ENCODE measurements around the gene KRT33B.

KRT33B gene

DNA sequence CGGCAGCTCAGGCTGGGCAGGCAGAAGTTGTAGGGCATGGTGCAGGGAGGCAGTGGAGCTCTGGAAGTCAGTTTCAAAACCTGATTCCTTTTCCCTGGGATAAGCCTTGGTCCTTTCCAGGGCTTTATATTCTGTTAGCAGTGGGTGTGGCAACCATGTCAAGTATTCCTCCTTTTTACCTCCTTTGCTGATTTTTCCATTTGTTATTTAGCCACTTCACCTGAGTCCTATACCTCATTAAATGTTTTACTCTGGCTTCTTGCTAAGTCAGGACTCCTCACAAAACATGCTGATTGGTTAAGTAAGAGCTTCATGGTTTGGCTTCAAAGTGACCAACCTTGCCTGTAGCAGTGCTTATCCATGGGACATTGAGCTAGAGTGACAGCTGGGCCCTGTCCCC lies at the start of gene KRT33B:
KRT33B (minus strand) TSS at position 101 of the 400 bp plus-strand sequence; CDS start at position 38, 63 bp downstream.
- no peak within 1 kb of the TSS for H3K9ac ChIP-seq (ENCODE audit: low read depth, low read length)
- H3K36me3 ChIP-seq (ENCODE audit: control insufficient read depth, insufficient read depth, low read length), result no peaks in the 10 kb centered on the region
- no peaks in the 10 kb centered on the region for H3K4me1 ChIP-seq (ENCODE audit: control insufficient read depth, insufficient read depth, low read length)
- no peaks in the 10 kb centered on the region for H3K9me3 ChIP-seq (ENCODE audit: control insufficient read depth, insufficient read depth, low read length)
- no peaks in the 10 kb centered on the region for H3K27me3 ChIP-seq (ENCODE audit: control insufficient read depth, insufficient read depth, low read length)
- no peak within 1 kb of the TSS for H3K4me3 ChIP-seq (ENCODE audit: low read depth, low read length)

DNA sequence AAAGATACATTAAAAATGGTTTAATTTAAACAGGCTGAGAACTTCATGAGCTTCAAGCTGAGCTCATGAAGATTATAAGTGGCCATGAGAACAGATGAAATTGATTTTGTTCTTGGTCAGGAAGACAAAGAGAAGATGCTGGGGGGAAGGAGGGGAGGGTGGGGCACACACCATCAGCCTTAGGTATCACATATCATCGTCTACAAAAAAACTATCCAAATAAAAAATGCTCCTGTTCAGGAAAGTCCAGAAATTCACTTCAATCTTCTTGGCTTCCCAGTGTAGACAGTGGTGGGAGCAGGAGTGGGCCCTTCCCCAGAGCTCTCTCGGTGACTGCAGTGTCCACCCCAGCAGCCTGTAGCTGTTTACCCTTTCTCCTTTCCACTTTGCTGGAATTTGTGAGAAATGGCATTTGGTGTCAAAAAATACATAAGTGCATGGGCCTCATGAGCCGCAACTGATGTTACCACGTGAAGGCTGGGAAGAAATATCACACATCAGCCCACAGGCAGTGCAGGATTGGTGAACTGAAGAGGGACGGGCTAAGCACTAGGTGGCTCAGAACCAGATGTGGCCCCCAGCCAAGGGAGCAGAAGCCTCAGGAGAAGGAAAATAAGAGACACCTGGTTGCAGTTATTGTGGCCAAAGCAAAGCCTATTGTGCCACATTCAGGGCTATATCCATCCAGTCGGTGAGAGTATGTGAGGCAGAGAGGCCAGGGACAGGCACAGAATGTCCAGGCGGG lies 48.7 kb upstream of the KRT33B start:
- H3K9ac ChIP-seq (ENCODE audit: low read depth, low read length), result no peak overlapping the region
- no peaks in the 10 kb centered on the region for H3K36me3 ChIP-seq (ENCODE audit: control insufficient read depth, insufficient read depth, low read length)
- H3K9me3 ChIP-seq (ENCODE audit: control insufficient read depth, insufficient read depth, low read length), result no peaks in the 10 kb centered on the region
- no peak overlapping the region for H3K4me3 ChIP-seq (ENCODE audit: low read depth, low read length)
- peaks cover 3% of the 10 kb centered on the region for H3K4me1 ChIP-seq (ENCODE audit: control insufficient read depth, insufficient read depth, low read length)
- no peaks in the 10 kb centered on the region for H3K27me3 ChIP-seq (ENCODE audit: control insufficient read depth, insufficient read depth, low read length)

DNA sequence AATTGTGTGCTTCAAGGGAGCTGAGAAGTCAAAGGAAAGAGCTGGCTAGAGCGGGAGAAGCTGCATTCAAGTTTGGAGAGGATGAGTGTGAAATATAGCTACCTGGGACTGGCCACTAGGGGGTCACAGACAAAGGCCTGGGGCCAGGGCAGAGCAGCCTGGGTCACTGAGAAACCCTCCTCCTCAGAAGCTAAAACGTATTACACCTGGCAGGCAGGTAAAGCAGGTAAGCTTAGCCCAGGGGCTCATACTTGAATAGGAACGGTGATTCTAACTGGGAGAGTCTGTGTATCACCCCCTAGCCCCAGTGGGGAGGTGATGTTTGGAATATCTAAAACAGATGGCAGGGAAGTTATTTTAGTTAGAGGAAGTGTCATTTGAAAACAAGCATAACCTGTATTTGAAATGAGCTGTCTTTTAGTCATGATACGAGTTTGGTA lies 48.0 kb upstream of the KRT33B start:
- H3K36me3 ChIP-seq (ENCODE audit: control insufficient read depth, insufficient read depth, low read length), result no peaks in the 10 kb centered on the region
- H3K4me1 ChIP-seq (ENCODE audit: control insufficient read depth, insufficient read depth, low read length), result peaks cover 6% of the 10 kb centered on the region
- no peak overlapping the region for H3K9ac ChIP-seq (ENCODE audit: low read depth, low read length)
- no peaks in the 10 kb centered on the region for H3K27me3 ChIP-seq (ENCODE audit: control insufficient read depth, insufficient read depth, low read length)
- no peaks in the 10 kb centered on the region for H3K9me3 ChIP-seq (ENCODE audit: control insufficient read depth, insufficient read depth, low read length)
- H3K4me3 ChIP-seq (ENCODE audit: low read depth, low read length), result no peak overlapping the region

DNA sequence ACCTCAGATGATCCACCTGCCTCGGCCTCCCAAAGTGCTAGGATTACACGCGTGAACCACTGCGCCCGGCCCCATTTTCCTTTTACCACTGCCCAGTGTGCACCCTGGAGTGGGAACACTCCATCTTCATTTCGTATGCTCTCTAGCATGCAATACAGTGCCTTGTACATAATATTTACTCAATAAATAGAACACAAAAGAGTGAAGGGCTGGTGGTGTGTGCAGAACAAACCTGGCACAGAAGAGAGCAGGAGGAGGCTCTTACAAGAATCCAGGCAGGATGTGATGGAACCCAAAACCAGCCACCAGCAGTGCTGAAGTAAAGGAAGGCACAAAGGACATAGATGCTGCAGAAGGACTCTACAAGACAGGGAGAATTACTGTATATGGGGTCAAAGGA lies 47.5 kb upstream of the KRT33B start:
- Histone ChIP-seq H3K4me1 (ENCODE audit: control insufficient read depth, insufficient read depth, low read length) (peaks cover 6% of the 10 kb centered on the region), H3K9me3 (ENCODE audit: control insufficient read depth, insufficient read depth, low read length) (no peaks in the 10 kb centered on the region), H3K27me3 (ENCODE audit: control insufficient read depth, insufficient read depth, low read length) (no peaks in the 10 kb centered on the region), H3K36me3 (ENCODE audit: control insufficient read depth, insufficient read depth, low read length) (no peaks in the 10 kb centered on the region), H3K4me3 (ENCODE audit: low read depth, low read length) (no peak overlapping the region), H3K9ac (ENCODE audit: low read depth, low read length) (no peak overlapping the region)

DNA sequence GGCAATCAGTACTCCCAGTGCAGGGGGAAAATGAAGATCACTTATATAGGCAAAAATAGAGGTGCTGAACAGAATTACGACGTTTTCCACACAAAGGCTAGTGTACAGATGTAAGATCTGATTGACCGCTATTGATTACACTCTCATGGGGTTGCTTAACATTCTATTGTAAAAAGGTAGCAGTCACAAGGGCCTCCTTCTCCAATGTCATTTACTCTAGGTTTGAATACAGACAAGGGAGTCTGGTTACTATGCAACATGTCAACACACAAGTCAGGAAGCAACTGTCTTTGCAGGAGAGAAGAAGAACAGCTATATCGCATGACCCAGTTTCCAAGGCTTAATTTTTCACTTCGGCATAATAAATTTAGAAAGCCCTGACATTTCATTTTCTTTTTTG lies 46.9 kb upstream of the KRT33B start:
- Histone ChIP-seq H3K9ac (ENCODE audit: low read depth, low read length) (no peak overlapping the region), H3K36me3 (ENCODE audit: control insufficient read depth, insufficient read depth, low read length) (no peaks in the 10 kb centered on the region), H3K4me1 (ENCODE audit: control insufficient read depth, insufficient read depth, low read length) (peaks cover 6% of the 10 kb centered on the region), H3K9me3 (ENCODE audit: control insufficient read depth, insufficient read depth, low read length) (no peaks in the 10 kb centered on the region), H3K4me3 (ENCODE audit: low read depth, low read length) (no peak overlapping the region), H3K27me3 (ENCODE audit: control insufficient read depth, insufficient read depth, low read length) (no peaks in the 10 kb centered on the region)

DNA sequence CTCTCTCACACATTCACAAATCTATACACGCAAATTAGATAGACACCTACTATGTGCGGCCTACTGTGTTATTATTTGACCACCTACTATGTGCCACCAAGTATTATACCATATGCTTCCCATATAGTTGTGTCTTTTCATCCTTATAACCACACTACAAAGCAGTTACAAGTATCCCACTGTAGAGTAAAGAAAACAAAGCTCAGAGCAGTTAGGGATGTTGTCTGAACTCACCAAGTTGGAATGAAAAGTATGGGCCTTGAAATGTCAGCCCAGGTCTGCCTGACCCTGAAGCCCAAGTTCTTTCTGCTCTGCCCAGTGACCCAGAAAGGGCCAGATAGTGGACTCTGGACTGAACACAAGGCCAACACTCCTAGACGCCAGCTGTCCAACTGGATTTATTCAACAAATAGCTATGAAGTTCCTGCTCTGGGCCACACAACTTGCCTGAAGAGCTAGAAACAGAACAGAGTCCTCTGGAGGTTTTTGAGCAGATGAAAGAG lies 46.3 kb upstream of the KRT33B start:
- no peak overlapping the region for H3K9ac ChIP-seq (ENCODE audit: low read depth, low read length)
- H3K4me3 ChIP-seq (ENCODE audit: low read depth, low read length), result no peak overlapping the region
- H3K36me3 ChIP-seq (ENCODE audit: control insufficient read depth, insufficient read depth, low read length), result no peaks in the 10 kb centered on the region
- no peaks in the 10 kb centered on the region for H3K9me3 ChIP-seq (ENCODE audit: control insufficient read depth, insufficient read depth, low read length)
- peaks cover 6% of the 10 kb centered on the region for H3K4me1 ChIP-seq (ENCODE audit: control insufficient read depth, insufficient read depth, low read length)
- no peaks in the 10 kb centered on the region for H3K27me3 ChIP-seq (ENCODE audit: control insufficient read depth, insufficient read depth, low read length)

DNA sequence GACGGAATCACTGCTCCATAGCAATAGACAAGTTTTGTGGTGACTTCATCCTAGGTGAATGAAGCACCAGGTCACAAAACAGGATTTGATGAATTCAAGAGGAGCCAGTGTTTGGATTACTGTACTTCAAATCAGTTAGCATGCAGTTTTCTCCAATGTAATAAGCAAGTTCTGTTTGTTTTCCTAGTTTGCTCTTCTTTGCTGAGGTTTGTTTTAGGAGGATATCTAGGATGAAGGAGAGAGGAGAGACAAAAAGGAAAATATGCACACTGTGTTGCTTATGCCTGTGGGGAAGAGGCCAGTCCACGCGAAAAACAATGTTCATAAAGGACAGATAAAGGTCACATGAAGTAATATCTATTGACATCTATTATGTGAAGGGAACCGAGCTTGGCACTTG lies 45.8 kb upstream of the KRT33B start:
- Histone ChIP-seq H3K4me1 (ENCODE audit: control insufficient read depth, insufficient read depth, low read length) (peaks cover 6% of the 10 kb centered on the region), H3K4me3 (ENCODE audit: low read depth, low read length) (no peak overlapping the region), H3K27me3 (ENCODE audit: control insufficient read depth, insufficient read depth, low read length) (no peaks in the 10 kb centered on the region), H3K9ac (ENCODE audit: low read depth, low read length) (no peak overlapping the region), H3K9me3 (ENCODE audit: control insufficient read depth, insufficient read depth, low read length) (no peaks in the 10 kb centered on the region), H3K36me3 (ENCODE audit: control insufficient read depth, insufficient read depth, low read length) (no peaks in the 10 kb centered on the region)

DNA sequence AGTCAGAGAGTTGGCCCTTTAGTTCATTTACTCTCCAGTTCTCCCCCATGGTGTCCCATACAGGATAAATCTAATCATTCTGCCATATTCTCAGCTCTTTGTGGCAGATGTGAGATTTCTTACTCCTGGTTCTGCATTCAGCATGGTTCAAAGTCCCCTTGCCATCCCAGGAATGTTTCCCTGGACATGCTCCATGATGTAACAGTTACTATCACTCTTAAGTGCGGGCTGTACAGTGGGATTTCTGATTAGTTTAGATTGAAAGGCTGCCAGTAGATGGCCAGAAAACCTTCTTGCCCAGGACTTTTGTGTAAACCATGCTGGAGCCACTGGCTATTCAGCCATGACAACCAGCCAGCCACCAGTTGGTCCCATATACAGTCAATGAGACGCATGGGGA lies 44.4 kb upstream of the KRT33B start:
- H3K9ac ChIP-seq (ENCODE audit: low read depth, low read length), result no peak overlapping the region
- peaks cover 6% of the 10 kb centered on the region for H3K4me1 ChIP-seq (ENCODE audit: control insufficient read depth, insufficient read depth, low read length)
- no peaks in the 10 kb centered on the region for H3K36me3 ChIP-seq (ENCODE audit: control insufficient read depth, insufficient read depth, low read length)
- H3K9me3 ChIP-seq (ENCODE audit: control insufficient read depth, insufficient read depth, low read length), result no peaks in the 10 kb centered on the region
- H3K27me3 ChIP-seq (ENCODE audit: control insufficient read depth, insufficient read depth, low read length), result no peaks in the 10 kb centered on the region
- no peak overlapping the region for H3K4me3 ChIP-seq (ENCODE audit: low read depth, low read length)

DNA sequence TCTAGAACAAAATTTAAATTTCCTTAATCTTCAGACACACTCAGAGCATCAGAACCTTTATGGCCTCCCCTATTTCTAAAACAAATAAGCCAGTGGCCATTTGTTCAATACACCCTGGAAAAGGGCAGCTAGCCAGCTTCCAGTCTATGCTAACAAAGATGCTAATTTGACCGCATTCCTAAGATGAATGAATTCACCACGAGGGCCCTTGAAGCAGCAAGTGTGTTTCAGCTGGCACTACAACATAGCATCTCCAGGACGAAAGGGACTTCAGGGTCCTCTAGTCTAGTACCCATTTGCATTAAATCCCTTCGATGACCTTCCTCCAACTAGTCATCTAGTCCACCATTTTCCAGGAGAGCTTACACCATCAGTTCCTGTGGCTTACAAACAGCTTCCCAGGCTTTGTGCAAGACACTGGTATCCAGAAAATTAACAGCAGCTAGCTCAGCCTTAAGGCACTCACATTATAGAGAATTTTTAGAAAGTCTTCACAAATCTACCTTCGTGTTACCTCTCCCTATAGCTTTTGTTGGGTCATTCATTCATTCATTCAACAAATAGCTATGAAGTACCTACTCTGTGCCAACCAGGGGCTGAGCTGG lies 43.8 kb upstream of the KRT33B start:
- no peaks in the 10 kb centered on the region for H3K36me3 ChIP-seq (ENCODE audit: control insufficient read depth, insufficient read depth, low read length)
- H3K4me3 ChIP-seq (ENCODE audit: low read depth, low read length), result no peak overlapping the region
- H3K9ac ChIP-seq (ENCODE audit: low read depth, low read length), result no peak overlapping the region
- H3K9me3 ChIP-seq (ENCODE audit: control insufficient read depth, insufficient read depth, low read length), result no peaks in the 10 kb centered on the region
- H3K4me1 ChIP-seq (ENCODE audit: control insufficient read depth, insufficient read depth, low read length), result peaks cover 6% of the 10 kb centered on the region
- no peaks in the 10 kb centered on the region for H3K27me3 ChIP-seq (ENCODE audit: control insufficient read depth, insufficient read depth, low read length)

DNA sequence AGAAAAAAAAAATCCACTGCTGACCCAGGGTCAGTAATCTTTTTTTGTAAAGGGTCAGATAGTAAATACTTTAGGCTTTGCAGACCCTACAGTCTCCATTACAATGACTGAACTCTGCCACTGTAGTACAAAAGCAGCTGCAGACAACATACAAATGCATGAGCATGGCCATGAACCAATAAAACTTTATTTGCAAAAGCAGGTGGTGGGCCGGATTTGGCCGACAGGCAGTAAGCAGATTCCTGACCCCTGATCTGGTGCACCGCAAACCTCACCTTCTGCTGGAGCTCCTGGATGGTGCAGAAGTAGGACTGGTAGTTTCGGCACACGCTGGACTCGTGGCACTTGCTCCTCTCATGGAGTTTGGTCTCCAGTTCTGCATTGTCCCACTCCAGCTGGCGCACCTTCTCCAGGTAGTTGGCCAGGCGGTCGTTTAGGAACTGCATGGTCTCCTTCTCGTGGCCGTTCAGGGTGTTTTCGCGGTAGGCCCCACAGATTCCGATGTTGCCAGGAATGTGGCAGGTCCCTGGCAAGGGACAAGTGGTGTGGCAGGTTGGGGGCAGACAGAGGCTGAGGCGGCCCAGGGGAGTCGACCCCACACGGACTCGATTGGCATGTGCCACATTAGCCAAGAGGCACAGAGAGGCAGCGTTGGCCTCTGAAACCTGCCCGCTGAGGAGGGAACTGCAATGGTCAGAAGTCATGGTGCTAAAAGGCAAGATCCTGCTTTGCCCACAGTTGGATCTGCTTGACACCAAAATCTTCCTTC lies 41.6 kb upstream of the KRT33B start:
- H3K27me3 ChIP-seq (ENCODE audit: control insufficient read depth, insufficient read depth, low read length), result no peaks in the 10 kb centered on the region

DNA sequence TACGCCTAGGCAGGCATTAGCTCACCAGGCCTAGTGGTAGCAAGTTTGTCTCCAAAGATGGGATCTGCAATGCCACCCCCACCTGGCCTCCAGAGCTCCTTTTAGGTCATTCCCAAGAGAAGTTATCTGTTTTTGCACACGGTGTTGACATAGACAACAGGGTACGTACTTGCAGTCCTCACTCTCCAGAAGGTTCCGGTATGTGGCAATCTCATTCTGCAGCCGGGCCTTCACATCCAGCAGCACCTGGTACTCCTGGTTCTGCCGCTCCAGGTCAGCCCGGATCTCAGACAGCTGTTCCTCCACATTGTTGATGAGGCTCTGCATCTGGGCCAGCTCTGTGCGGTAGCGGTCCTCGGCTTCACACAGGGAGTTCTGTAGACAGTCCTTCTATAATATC lies 37.6 kb upstream of the KRT33B start:
- H3K9ac ChIP-seq (ENCODE audit: low read depth, low read length), result no peak overlapping the region
- no peak overlapping the region for H3K4me3 ChIP-seq (ENCODE audit: low read depth, low read length)
- H3K27me3 ChIP-seq (ENCODE audit: control insufficient read depth, insufficient read depth, low read length), result no peaks in the 10 kb centered on the region
- no peaks in the 10 kb centered on the region for H3K36me3 ChIP-seq (ENCODE audit: control insufficient read depth, insufficient read depth, low read length)
- no peaks in the 10 kb centered on the region for H3K4me1 ChIP-seq (ENCODE audit: control insufficient read depth, insufficient read depth, low read length)
- no peaks in the 10 kb centered on the region for H3K9me3 ChIP-seq (ENCODE audit: control insufficient read depth, insufficient read depth, low read length)

More for the DNA sequence above, 41.6 kb upstream of the KRT33B start:
- Histone ChIP-seq H3K9me3 (ENCODE audit: control insufficient read depth, insufficient read depth, low read length) (no peaks in the 10 kb centered on the region), H3K36me3 (ENCODE audit: control insufficient read depth, insufficient read depth, low read length) (no peaks in the 10 kb centered on the region), H3K9ac (ENCODE audit: low read depth, low read length) (no peak overlapping the region), H3K4me3 (ENCODE audit: low read depth, low read length) (no peak overlapping the region), H3K4me1 (ENCODE audit: control insufficient read depth, insufficient read depth, low read length) (peaks cover 6% of the 10 kb centered on the region)

Measured in iPS-15b (cell line).